Spinal cord (tissue), 10 donors: ENCODE data around the gene STPG4. TPM values are rescaled to one million over a fixed set of nuclear protein-coding genes. Genes with fewer than 3 reads are reported as not detected.

Experiments used
- DNase-seq, 6 donors: peaks; one replicate each; pipeline versions ENCODE4 v3.0.0 to v3.0.0-alpha.2; 2013 to 2015; ENCODE audit warnings: low spot score in 6 of 6, low read depth in 4 of 6
- H3K27ac ChIP-seq: one replicate; pipeline ENCODE4 v1.5.1; 2013; ENCODE audit warnings: low read depth, low read length, control low read depth
- H3K27me3 ChIP-seq: one replicate; pipeline ENCODE4 v1.6.1; 2013; ENCODE audit warnings: low read length; ENCODE audit not compliant: control insufficient read depth, insufficient read depth
- H3K36me3 ChIP-seq: one replicate; pipeline ENCODE4 v1.6.1; 2013; ENCODE audit warnings: low read length; ENCODE audit not compliant: control insufficient read depth, insufficient read depth
- H3K4me1 ChIP-seq: one replicate; pipeline ENCODE4 v1.6.1; 2013; ENCODE audit warnings: low read length; ENCODE audit not compliant: control insufficient read depth, insufficient read depth
- H3K4me3 ChIP-seq: one replicate; pipeline ENCODE4 v1.5.1; 2013; ENCODE audit warnings: low read depth, low read length, control low read depth
- H3K9me3 ChIP-seq: one replicate; pipeline ENCODE4 v1.6.1; 2013; ENCODE audit warnings: low read length; ENCODE audit not compliant: control insufficient read depth, insufficient read depth
- WGBS: methylation state at CpG from one replicate; pipeline ENCODE4 v1.1.5; 2013; ENCODE audit warnings: missing lambda C conversion rate; ENCODE audit not compliant: insufficient coverage; 5-methylcytosine and 5-hydroxymethylcytosine counted together
- polyA plus RNA-seq, 2 donors: library from polyadenylated mRNA; unstranded; fragments of 120-200 nt; gene quantifications; one replicate each; pipeline ENCODE4 v1.2.1, GENCODE V29; 2013; ENCODE audit not compliant: insufficient read length in 2 of 2
- total RNA-seq, 2 donors: library from RNA; depleted of rRNA in 1 of 2; stranded (reverse); fragments of 120-200 nt in 1 of 2; fragments of >200 nt in 1 of 2; gene quantifications; one replicate each; pipeline versions ENCODE4 v1.2.3 to v1.2.4, GENCODE V29; 2013 to 2014
- donor health status: healthy.

The STPG4 gene
- total and polyA plus RNA-seq, 4 donors = 0.35 to 0.74 (median 0.44) TPM; not detected in 1

DNA sequence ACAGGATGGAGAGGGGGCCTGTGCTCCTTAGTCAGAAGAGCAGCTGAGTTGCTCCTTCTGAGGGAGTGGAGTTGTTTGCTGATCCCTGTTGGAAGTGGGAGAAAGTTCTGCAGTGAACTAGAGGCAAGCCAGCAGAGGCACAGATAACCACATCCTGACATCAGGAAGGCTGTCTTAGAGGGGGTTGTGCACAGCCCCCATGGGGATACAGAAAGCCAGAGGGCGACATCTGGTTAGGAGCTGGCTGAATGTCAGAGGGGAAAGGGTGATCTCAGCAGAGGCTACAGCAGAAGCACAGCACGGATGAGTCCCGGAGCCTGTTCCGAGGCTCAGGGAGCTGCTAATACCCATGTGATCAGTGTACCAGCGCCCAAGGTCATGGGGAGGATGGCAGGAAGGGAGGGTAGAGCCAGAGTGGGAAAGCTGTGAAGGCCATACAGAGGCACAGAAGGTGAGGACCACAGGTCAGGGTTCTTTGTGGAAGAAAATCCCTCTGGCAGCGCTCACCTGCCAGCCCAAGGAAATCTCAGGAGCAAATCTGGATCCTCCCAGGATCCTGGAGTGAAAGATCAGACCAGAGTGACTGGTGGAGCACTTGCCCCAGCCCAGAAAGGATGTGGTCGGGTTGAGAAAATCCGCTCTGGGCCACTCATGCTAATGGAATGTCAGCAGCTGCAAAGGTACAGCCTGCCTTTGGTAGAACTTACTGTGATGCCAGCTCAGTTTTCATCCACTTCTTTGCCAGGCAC, 111.8 kb downstream of the STPG4 start:
- Histone ChIP-seq H3K9me3 (no peaks in the 10 kb centered on the region), H3K36me3 (peaks cover 62% of the 10 kb centered on the region), H3K27ac (peak overlapping the region; percentile 15), H3K4me3 (no peak overlapping the region), H3K27me3 (no peaks in the 10 kb centered on the region), H3K4me1 (peaks cover 37% of the 10 kb centered on the region)
- no peak for DNase-seq
- WGBS = 75% methylated on average over 8 of the region's 8 CpGs

DNA sequence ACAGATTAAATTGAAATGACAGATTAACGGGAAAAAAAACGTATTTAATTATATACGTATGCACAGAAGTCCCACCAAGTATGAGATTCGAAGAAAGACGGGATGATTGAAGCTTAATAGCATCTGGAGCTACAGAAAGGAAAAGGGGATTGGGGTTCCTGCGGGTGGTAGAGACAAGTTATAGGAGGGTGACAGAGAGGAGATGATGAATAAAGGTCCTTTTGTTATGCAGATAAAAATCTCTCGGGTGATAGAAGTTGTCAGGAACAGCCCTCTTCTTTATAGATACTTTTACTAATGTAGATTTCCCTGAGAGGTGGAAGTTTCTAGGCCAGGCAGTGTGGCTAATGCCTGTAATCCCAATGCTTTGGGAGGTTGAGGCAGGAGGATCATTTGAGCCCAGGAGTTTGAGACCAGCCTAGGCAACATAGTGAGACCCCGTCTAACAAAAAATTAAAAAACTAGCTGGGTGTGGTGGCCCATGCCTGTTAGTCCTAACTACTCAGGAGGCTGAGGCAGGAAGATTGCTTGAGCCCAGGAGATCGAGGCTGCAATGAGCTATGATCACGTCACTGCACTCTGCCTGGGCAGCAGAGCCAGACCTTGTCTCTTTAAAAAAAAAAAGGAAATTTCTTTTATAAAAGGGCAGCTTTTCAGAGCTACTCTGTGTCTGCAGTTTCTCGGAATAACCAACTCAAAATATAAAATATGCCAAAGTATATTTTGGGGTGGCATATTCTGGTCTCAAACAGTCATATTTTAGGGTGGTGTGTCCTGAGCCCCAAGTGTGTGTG, 113.0 kb downstream of the STPG4 start:
- no peak for DNase-seq
- H3K4me1 ChIP-seq = peaks cover 37% of the 10 kb centered on the region
- H3K9me3 ChIP-seq = no peaks in the 10 kb centered on the region
- H3K27me3 ChIP-seq = no peaks in the 10 kb centered on the region
- WGBS = 79% methylated on average over 7 of the region's 11 CpGs
- H3K27ac ChIP-seq = no peak overlapping the region
- no peak overlapping the region for H3K4me3 ChIP-seq
- peaks cover 55% of the 10 kb centered on the region for H3K36me3 ChIP-seq

DNA sequence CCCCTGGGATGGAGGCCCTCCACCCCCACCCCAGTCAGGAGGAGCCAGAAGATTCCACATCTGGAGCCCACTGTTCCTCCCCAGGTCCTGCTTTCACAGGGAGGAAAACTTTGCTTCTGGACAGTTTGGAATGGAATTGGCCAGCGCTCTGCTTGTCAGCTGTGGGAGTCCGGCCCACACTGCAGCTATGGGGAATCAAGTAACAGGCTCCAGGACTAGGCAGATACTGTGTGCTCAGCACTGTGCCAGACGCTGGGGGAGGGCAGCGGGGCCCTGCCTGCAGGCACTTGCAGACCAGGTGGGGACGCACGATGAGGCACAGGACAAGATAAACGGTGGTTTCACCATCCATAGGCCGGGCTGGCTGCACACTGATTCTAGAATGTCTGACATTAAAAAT, 114.0 kb downstream of the STPG4 start:
- 59% methylated on average over 8 of the region's 8 CpGs for WGBS
- Histone ChIP-seq H3K27me3 (no peaks in the 10 kb centered on the region), H3K9me3 (no peaks in the 10 kb centered on the region), H3K4me1 (peaks cover 33% of the 10 kb centered on the region), H3K27ac (peak overlapping the region; percentile 40), H3K4me3 (no peak overlapping the region), H3K36me3 (peaks cover 55% of the 10 kb centered on the region)
- peak in 1 of 6 donors; percentile 49 for DNase-seq

DNA sequence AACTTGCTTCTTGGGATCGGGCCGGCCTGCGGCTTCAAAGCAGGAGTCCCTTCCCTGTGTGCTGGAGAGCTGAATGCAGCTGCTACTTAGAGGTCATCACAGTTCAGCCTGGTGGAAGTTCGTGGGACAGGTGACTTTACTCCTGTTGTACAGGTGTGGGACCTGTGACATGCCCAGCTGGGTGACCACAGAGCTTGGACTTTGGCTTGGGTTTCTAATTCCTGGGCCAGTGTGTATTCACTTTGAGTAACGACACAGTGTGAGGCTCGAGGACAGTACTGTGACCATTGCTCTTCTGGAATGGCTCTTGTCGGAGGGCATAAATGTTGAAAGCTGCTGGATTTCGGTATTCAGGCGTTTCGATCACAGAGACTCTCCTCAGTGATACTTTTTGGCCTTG, 114.5 kb downstream of the STPG4 start:
- no peaks in the 10 kb centered on the region for H3K27me3 ChIP-seq
- no peak for DNase-seq
- H3K4me1 ChIP-seq = peaks cover 33% of the 10 kb centered on the region
- H3K9me3 ChIP-seq = no peaks in the 10 kb centered on the region
- peaks cover 51% of the 10 kb centered on the region for H3K36me3 ChIP-seq
- peak overlapping the region; percentile 40 for H3K27ac ChIP-seq
- no peak overlapping the region for H3K4me3 ChIP-seq
- 88% methylated on average over 10 of the region's 10 CpGs for WGBS

DNA sequence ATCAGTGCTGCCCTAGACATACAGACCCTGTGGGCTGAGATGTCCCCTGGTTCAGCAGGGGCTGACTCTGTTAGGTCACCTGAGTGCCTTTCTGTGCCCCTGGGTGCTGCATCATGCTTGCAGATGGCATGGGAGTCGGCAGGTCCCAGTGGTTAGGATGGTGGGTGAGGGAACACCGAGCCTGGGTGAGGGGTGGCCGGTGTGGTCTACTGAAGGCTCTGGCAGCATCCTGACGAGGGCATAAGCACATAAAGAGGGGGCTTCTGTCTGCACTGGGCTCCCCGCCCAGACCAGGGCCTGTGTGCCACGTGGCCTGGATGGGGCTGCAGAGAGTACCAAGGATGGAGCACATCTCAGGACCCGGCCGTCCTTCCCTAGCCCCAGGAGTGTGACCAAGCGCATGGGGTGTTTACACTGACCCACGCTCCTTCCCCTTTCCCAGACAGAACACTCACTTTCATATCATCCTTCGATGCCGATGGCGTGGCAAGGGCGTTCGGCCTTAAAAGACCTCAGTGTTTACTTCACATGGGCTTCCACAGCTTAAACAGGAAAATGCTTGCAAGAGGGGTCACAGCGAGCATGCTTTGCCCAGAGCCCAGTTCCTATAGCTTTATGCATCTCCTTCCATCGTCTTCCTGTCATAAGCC, 115.1 kb downstream of the STPG4 start:
- Histone ChIP-seq H3K4me3 (no peak overlapping the region), H3K27ac (no peak overlapping the region), H3K9me3 (no peaks in the 10 kb centered on the region), H3K36me3 (peaks cover 48% of the 10 kb centered on the region), H3K27me3 (no peaks in the 10 kb centered on the region), H3K4me1 (peaks cover 37% of the 10 kb centered on the region)
- DNase-seq = no peak
- WGBS = 90% methylated on average over 17 of the region's 17 CpGs

DNA sequence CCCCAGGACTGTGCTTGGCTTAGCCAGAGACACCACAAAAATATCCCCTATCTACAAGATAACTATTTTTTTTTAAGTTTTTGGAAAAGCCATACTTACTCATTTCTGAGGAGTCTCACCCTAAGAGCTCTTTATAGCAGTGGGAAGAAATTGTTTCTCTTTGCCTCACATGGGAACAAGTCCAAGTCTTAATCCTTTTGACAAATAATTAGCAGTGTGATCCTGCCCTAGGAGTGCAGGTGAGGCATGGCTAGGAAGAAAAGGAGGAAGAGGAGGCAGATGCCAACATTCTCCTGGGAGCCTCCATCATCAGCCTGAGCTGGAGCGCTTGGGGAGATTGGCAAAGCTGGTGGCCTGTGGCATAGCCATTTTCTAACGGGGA, 115.6 kb downstream of the STPG4 start:
- peaks cover 42% of the 10 kb centered on the region for H3K4me1 ChIP-seq

DNA sequence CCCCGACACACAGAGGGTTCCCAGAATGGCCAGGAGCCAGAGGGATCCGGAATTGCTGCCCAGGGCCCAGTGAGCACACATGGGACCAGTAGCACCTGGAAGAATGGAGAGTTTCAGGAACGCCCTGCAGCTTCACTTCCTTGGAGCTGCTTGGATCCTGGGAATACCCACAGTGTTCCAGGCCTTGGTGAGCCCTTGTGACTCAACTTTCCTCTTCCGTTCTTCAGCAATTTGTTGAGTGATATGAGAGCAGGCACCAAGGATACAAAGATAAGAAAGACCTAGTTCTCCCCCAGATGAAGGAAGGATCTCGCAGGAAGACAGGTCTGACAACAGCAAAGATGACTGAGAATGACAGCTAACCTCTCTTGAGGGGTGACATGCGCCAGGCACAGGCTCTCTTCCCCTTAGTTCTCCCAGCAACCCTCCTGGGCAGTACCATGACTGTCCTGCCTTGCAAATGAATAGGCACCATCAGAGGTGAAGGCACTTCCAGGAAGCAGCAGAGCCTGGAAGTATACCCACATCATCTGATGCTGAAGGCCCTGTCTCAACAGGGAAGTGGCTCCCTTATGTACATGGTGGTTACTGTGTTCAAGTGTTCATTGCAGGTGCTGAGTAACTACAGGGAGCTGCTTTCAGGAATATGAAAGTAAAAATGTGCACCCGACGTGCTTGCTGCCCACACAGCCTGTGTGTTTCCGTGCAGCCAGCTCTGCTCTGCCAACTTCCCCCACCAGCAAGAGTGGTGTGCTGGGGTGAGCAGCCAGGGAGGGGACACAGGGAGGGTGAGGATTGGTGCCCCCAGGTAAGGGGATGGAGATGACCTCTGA, 116.2 kb downstream of the STPG4 start:
- WGBS = 92% methylated on average over 4 of the region's 9 CpGs
- Histone ChIP-seq H3K4me3 (no peak overlapping the region), H3K9me3 (no peaks in the 10 kb centered on the region), H3K4me1 (peaks cover 48% of the 10 kb centered on the region), H3K36me3 (peaks cover 45% of the 10 kb centered on the region), H3K27ac (no peak overlapping the region), H3K27me3 (no peaks in the 10 kb centered on the region)
- no peak for DNase-seq

More for the DNA sequence above, 115.6 kb downstream of the STPG4 start:
- Histone ChIP-seq H3K27me3 (no peaks in the 10 kb centered on the region), H3K36me3 (peaks cover 44% of the 10 kb centered on the region), H3K27ac (no peak overlapping the region), H3K4me3 (no peak overlapping the region), H3K9me3 (no peaks in the 10 kb centered on the region)
- DNase-seq = no peak
- WGBS = 60% methylated on average over 1 of the region's 2 CpGs

GRCh38 chr2:47037678-47038077, 117.4 kb downstream of the STPG4 start:
- H3K4me1 ChIP-seq = peaks cover 46% of the 10 kb centered on the region
- H3K4me3 ChIP-seq = no peak overlapping the region
- H3K27me3 ChIP-seq = no peaks in the 10 kb centered on the region
- 93% methylated on average over 5 of the region's 9 CpGs for WGBS
- H3K36me3 ChIP-seq = peaks cover 38% of the 10 kb centered on the region
- DNase-seq = no peak
- H3K9me3 ChIP-seq = no peaks in the 10 kb centered on the region
- no peak overlapping the region for H3K27ac ChIP-seq
